Medulla oblongata (tissue), 1 donor: ENCODE results near the gene E2F2.

Experiments
- DNase-seq: peaks from one replicate; pipeline ENCODE4 v3.0.0-alpha.2; 2015; ENCODE audit errors: extremely low spot score

E2F2 gene

DNA sequence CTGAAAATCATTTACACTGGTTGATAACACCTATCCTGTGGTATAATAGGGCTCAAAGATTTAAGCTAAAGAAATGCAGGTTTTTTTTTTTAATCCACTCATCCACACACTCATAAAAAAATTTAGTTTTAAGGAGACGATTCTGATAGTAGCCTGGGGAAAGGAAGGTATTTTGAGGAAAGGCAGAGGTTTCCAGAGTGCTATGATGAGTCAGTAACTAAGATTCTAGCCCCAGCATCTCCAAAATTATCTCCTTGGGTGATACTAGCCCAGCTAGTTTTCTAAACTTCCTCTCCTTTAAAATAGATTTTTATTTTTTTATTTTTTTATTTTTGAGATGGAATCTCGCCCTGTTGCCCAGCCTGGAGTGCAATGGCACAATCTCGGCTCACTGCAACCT lies 67.7 kb downstream of the E2F2 start:
- DNase-seq = no peak

DNA sequence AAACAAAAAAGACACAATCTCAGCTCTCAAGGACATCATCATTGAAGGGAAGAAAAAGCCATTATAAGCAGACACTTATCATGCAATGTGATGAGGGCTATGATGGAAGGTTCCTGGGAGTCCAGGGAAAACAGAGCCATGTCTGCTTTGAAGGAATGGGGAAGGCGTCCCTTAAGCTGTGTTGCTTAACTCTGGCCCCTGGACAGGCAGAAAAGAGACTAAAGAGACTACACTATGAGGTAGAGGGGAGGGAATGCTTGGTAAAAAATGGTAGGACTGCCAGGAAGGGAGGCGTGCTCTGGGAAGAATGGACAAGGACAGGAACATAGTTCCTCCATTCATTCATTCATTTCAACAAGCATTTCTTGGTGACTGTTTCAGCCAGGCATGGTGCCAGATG lies 68.3 kb downstream of the E2F2 start:
- DNase-seq = no peak

DNA sequence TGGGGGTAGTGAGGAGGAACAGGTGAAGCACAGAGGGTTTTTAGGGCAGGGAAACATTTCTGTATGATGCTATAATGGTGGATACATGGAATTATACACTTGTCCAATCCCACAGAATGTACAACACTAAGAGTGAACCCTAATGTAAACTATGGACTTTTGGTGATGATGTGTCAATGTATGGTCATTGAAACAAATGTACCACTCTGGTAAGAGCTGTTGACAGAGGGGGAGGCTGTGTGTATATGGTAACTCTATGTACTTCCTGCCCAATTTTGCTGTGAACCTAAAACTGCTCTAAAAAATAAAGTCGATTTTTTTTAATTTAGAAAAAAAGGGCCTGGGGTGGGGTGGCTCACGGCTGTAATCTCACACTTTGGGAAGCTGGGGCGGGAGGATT lies 70.0 kb downstream of the E2F2 start:
- no peak for DNase-seq

DNA sequence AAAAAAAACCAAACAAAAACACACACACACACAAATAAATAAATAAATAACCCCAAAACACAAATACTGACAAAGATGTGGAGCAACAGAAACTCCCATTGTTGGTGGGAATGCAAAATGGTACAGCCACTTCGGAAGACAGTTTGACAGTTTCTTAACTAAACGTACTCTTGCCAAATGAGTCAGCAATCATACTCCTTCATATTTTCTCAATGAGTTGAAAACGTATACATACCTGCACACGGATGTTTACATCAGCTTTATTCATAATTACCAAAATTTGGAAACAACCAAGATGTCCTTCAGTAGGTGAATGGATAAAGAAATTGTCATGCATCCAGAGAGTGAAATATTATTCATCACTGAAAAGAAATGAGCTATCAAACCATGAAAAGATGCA lies 70.5 kb downstream of the E2F2 start:
- DNase-seq = no peak

DNA sequence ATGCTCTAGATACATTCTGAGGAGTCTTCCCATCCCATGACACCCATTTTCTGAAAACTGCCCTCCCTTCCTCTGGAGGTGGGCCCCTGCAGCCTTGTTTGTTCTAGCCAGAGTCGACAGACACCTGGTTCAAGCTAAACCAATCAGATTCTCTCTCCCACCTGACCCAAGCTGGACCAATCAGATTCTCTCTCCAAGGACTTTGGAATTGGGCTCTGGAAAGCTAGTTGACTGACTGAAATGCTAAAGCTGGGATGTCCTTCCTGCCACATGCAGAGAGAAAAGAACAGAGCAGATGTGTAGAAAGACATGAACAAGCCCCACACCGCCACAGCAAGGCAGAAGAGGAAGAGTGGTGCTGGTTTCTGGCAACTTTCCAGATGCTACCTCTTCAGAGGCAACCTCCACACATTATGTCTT lies 71.7 kb downstream of the E2F2 start:
- no peak for DNase-seq
